NCI-H1092 treated with DMSO at 0.1 percent for 48 hours (cell line): ENCODE measurements around the gene NABP2.
"Not testable (repeated sequence)": the region's sequence is repeated elsewhere in the genome, so short reads cannot be mapped to it uniquely, and the experiment has no call there.

Experiments used
- DNase-seq: peaks from one replicate; lab custom pipeline; 2025; lab: John Stamatoyannopoulos, UW

NABP2 gene

GRCh38 chr12:56224102-56224701 is at the start of gene NABP2:
Gene NABP2 (plus strand): TSS chr12:56224342. CDS start chr12:56224857, 515 bp downstream.
- peak; percentile 93 for DNase-seq

- no peak for DNase-seq
Measured at GRCh38 chr12:56178347-56178746, 45.8 kb upstream of the NABP2 start.

- no peak for DNase-seq
Measured at GRCh38 chr12:56186957-56187356, 37.2 kb upstream of the NABP2 start.

GRCh38 chr12:56188131-56188777 is 35.9 kb upstream of the NABP2 start:
- DNase-seq, result peak; percentile 3

GRCh38 chr12:56188778-56189098 is 35.4 kb upstream of the NABP2 start:
- DNase-seq, result peak; percentile 3

GRCh38 chr12:56189099-56189917 is 34.8 kb upstream of the NABP2 start, which contains the start of gene SMARCC2:
Gene SMARCC2 (minus strand): TSS chr12:56189483. CDS start chr12:56189461, 22 bp downstream.
- peak; percentile 65 for DNase-seq

- DNase-seq, result peak; percentile 79
Measured at GRCh38 chr12:56189918-56190694, 34.0 kb upstream of the NABP2 start.

- DNase-seq, result no peak
Measured at GRCh38 chr12:56190695-56191155, 33.4 kb upstream of the NABP2 start.

GRCh38 chr12:56192582-56192981 is 31.6 kb upstream of the NABP2 start:
- no peak for DNase-seq

- peak; percentile 80 for DNase-seq
Measured at GRCh38 chr12:56193025-56193578, 31.0 kb upstream of the NABP2 start.

- DNase-seq, result not testable (repeated sequence)
Measured at GRCh38 chr12:56196818-56197550, 27.2 kb upstream of the NABP2 start.

- no peak for DNase-seq
Measured at GRCh38 chr12:56197921-56198635, 26.1 kb upstream of the NABP2 start.

- DNase-seq, result no peak
Measured at GRCh38 chr12:56198836-56199235, 25.3 kb upstream of the NABP2 start.

GRCh38 chr12:56202366-56202765 is 21.8 kb upstream of the NABP2 start:
- DNase-seq, result no peak

GRCh38 chr12:56202838-56203237 is 21.3 kb upstream of the NABP2 start:
- no peak for DNase-seq

- no peak for DNase-seq
Measured at GRCh38 chr12:56204275-56204674, 19.9 kb upstream of the NABP2 start.

GRCh38 chr12:56205445-56205844 is 18.7 kb upstream of the NABP2 start:
- DNase-seq, result no peak

- DNase-seq, result peak; percentile 10
Measured at GRCh38 chr12:56206452-56207166, 17.5 kb upstream of the NABP2 start.

- no peak for DNase-seq
Measured at GRCh38 chr12:56208006-56208405, 16.1 kb upstream of the NABP2 start.

- no peak for DNase-seq
Measured at GRCh38 chr12:56212361-56212760, 11.8 kb upstream of the NABP2 start.
